ENCODE data around the gene PRUNE2.
A peak's percentile ranks its signal among the peaks of the same experiment; 100 is the strongest.

The PRUNE2 gene

GRCh38 chr9:76921165-76921564 lies 15.3 kb upstream of the PRUNE2 start:
- Histone ChIP-seq H3K4me3 (ENCODE audit: low read depth, low read length) (no peak overlapping the region), H3K9ac (ENCODE audit: low read depth, low read length) (no peak overlapping the region), H3K36me3 (ENCODE audit: control insufficient read depth, insufficient read depth, low read length) (no peaks in the 10 kb centered on the region), H3K4me1 (ENCODE audit: control insufficient read depth, insufficient read depth, low read length) (no peaks in the 10 kb centered on the region), H3K9me3 (ENCODE audit: control insufficient read depth, insufficient read depth, low read length) (no peaks in the 10 kb centered on the region), H3K27me3 (ENCODE audit: control insufficient read depth, insufficient read depth, low read length) (no peaks in the 10 kb centered on the region)

GRCh38 chr9:76917299-76917698 lies 11.4 kb upstream of the PRUNE2 start:
- Histone ChIP-seq H3K9me3 (ENCODE audit: control insufficient read depth, insufficient read depth, low read length) (no peaks in the 10 kb centered on the region), H3K9ac (ENCODE audit: low read depth, low read length) (no peak overlapping the region), H3K27me3 (ENCODE audit: control insufficient read depth, insufficient read depth, low read length) (no peaks in the 10 kb centered on the region), H3K4me3 (ENCODE audit: low read depth, low read length) (no peak overlapping the region), H3K4me1 (ENCODE audit: control insufficient read depth, insufficient read depth, low read length) (no peaks in the 10 kb centered on the region), H3K36me3 (ENCODE audit: control insufficient read depth, insufficient read depth, low read length) (no peaks in the 10 kb centered on the region)

DNA sequence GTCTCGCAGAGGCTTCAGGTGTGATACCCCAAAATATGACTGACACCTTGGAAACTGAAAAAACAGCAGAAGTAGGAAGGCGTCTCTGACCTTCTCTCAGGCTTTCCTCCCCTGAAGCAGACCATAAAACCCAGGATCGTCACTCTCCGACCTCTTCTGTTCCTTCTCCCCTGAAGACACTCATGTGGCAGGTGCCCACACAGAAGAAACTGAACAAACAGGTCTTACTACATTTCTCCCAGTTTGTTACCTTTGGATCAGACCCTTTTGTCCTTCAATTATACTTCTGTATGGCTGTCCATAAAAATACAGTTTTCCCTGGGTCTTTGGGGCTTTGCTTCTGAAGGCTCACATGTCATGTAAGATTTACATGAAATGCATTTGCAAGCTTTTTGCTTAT lies 10.3 kb upstream of the PRUNE2 start:
- no peak overlapping the region for H3K4me3 ChIP-seq (ENCODE audit: low read depth, low read length)
- no peaks in the 10 kb centered on the region for H3K36me3 ChIP-seq (ENCODE audit: control insufficient read depth, insufficient read depth, low read length)
- H3K9ac ChIP-seq (ENCODE audit: low read depth, low read length): no peak overlapping the region
- H3K9me3 ChIP-seq (ENCODE audit: control insufficient read depth, insufficient read depth, low read length): no peaks in the 10 kb centered on the region
- H3K27me3 ChIP-seq (ENCODE audit: control insufficient read depth, insufficient read depth, low read length): no peaks in the 10 kb centered on the region
- no peaks in the 10 kb centered on the region for H3K4me1 ChIP-seq (ENCODE audit: control insufficient read depth, insufficient read depth, low read length)

DNA sequence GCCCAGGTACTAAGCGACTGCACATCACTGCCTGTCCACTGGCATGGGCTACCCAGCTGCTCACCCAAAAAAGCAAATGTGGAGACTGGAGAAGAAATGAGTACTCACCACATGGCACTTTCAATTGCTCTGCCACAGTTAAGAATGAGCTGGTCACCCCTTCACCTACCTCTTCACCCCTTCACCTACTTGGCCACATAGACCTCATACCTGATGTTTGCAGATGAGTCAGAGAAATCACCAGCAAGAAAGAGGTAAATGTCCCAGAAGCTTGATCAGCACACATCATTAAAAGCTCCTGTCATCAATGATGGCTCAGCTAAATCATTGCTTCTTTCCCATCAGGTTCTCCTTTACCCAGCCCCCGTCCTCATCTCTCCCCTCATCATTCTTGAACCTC lies 7.6 kb upstream of the PRUNE2 start:
- Histone ChIP-seq H3K9me3 (ENCODE audit: control insufficient read depth, insufficient read depth, low read length) (no peaks in the 10 kb centered on the region), H3K4me3 (ENCODE audit: low read depth, low read length) (no peak overlapping the region), H3K9ac (ENCODE audit: low read depth, low read length) (no peak overlapping the region), H3K27me3 (ENCODE audit: control insufficient read depth, insufficient read depth, low read length) (no peaks in the 10 kb centered on the region), H3K36me3 (ENCODE audit: control insufficient read depth, insufficient read depth, low read length) (no peaks in the 10 kb centered on the region), H3K4me1 (ENCODE audit: control insufficient read depth, insufficient read depth, low read length) (no peaks in the 10 kb centered on the region)

DNA sequence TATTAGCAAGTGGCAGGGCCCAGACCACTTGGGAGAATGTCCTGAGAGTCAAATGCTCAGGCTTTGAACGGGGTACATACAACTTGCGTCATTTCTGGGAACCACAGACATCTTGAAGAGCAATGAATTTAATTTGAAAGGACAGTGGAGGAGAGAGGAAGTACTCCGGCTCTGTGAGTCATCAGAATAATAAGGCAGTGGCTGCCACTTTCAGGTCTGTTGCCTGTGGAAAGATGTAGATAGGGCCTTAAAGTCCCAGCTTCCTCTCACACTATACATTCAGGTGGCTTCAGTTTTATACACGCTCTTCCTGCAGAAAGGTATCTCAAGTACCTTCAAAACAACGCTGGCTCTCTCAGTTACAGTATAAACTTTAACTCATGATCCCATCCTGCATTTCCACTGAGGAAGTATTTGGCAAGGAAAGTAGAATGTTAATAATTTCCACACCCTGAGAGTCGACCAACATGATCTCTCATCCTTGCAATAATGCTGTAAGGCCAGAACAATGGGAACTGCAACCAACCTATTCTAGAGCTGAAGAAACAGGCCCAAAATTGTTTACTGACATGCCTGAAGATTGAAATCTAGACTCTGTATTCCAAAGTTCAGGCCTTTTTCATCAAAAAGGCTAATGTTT lies 6.8 kb upstream of the PRUNE2 start:
- Histone ChIP-seq H3K9me3 (ENCODE audit: control insufficient read depth, insufficient read depth, low read length) (no peaks in the 10 kb centered on the region), H3K4me3 (ENCODE audit: low read depth, low read length) (no peak overlapping the region), H3K36me3 (ENCODE audit: control insufficient read depth, insufficient read depth, low read length) (no peaks in the 10 kb centered on the region), H3K4me1 (ENCODE audit: control insufficient read depth, insufficient read depth, low read length) (no peaks in the 10 kb centered on the region), H3K27me3 (ENCODE audit: control insufficient read depth, insufficient read depth, low read length) (peaks cover 7% of the 10 kb centered on the region), H3K9ac (ENCODE audit: low read depth, low read length) (no peak overlapping the region)

- H3K4me1 ChIP-seq (ENCODE audit: control insufficient read depth, insufficient read depth, low read length): no peaks in the 10 kb centered on the region
- no peak overlapping the region for H3K4me3 ChIP-seq (ENCODE audit: low read depth, low read length)
- peaks cover 15% of the 10 kb centered on the region for H3K27me3 ChIP-seq (ENCODE audit: control insufficient read depth, insufficient read depth, low read length)
- H3K9ac ChIP-seq (ENCODE audit: low read depth, low read length): no peak overlapping the region
- H3K9me3 ChIP-seq (ENCODE audit: control insufficient read depth, insufficient read depth, low read length): no peaks in the 10 kb centered on the region
- H3K36me3 ChIP-seq (ENCODE audit: control insufficient read depth, insufficient read depth, low read length): no peaks in the 10 kb centered on the region
Measured at GRCh38 chr9:76911971-76912370, 6.1 kb upstream of the PRUNE2 start.

DNA sequence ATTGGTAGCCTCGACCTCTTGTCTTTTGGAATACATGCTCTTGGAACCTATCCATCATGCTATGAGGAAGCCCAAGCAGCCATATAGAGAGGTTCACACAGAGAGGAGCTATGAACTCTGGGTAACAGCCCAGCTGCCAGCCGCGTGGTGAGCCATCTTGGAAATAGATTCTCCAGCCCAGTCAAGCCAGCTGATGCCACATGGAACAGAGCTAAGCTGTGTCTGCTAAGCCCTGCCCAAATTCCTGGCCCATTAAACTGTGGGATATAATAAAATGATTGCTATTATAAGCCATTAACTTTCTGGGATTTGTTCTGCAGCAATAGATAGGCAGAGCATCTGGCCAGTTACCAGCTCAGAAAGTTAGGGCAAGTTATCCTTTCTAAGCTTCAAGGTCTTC lies 4.9 kb upstream of the PRUNE2 start:
- Histone ChIP-seq H3K9me3 (ENCODE audit: control insufficient read depth, insufficient read depth, low read length) (no peaks in the 10 kb centered on the region), H3K4me3 (ENCODE audit: low read depth, low read length) (no peak overlapping the region)

GRCh38 chr9:76906647-76906975 lies 697 bp upstream of the PRUNE2 start:
- Histone ChIP-seq H3K27me3 (ENCODE audit: control insufficient read depth, insufficient read depth, low read length) (peaks cover 34% of the 10 kb centered on the region), H3K36me3 (ENCODE audit: control insufficient read depth, insufficient read depth, low read length) (no peaks in the 10 kb centered on the region), H3K9me3 (ENCODE audit: control insufficient read depth, insufficient read depth, low read length) (no peaks in the 10 kb centered on the region), H3K9ac (ENCODE audit: low read depth, low read length) (no peak overlapping the region), H3K4me1 (ENCODE audit: control insufficient read depth, insufficient read depth, low read length) (no peaks in the 10 kb centered on the region), H3K4me3 (ENCODE audit: low read depth, low read length) (peak overlapping the region; percentile 67)

More for the DNA sequence above, 4.9 kb upstream of the PRUNE2 start:
- Histone ChIP-seq H3K27me3 (ENCODE audit: control insufficient read depth, insufficient read depth, low read length) (peaks cover 20% of the 10 kb centered on the region), H3K9ac (ENCODE audit: low read depth, low read length) (no peak overlapping the region), H3K36me3 (ENCODE audit: control insufficient read depth, insufficient read depth, low read length) (no peaks in the 10 kb centered on the region), H3K4me1 (ENCODE audit: control insufficient read depth, insufficient read depth, low read length) (no peaks in the 10 kb centered on the region)

DNA sequence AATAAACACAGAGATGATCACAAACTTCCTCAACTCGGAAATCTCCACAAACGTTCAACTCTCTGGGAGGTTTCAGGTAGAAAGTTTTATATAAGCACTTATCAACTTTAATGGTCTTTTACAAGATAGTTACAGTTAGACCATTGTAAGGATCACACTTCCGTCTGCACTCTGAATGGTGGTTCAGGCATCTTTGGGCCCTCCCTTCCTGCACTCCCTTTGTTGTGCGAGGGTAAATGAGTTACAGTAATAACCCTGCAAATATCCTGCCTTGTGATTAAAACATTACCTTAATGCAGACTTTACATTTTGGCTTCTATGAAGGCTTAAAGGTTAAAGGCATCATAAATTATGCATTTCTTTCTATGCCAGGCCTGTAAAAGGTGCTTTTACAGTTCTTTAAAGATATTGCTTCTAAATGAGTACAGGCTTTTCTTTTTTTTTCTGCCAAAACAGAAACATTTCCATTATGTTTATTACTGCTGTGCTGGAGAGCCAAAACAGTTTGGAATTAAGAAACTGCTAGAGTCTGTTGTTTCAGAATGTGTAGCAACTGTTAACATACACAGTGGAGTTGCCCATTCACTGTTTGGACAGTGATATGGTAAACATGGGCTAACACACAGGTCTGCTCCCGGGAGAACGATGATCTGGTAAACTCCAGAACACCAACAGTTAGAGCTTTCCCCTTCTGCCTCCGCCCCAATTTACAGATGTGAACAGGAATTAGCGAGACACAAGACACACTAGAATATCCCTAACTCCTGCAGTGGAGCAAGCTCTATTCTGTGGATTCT lies 1.1 kb downstream of the PRUNE2 start:
- H3K4me1 ChIP-seq (ENCODE audit: control insufficient read depth, insufficient read depth, low read length): no peaks in the 10 kb centered on the region
- H3K9me3 ChIP-seq (ENCODE audit: control insufficient read depth, insufficient read depth, low read length): no peaks in the 10 kb centered on the region
- no peaks in the 10 kb centered on the region for H3K36me3 ChIP-seq (ENCODE audit: control insufficient read depth, insufficient read depth, low read length)
- H3K27me3 ChIP-seq (ENCODE audit: control insufficient read depth, insufficient read depth, low read length): peaks cover 34% of the 10 kb centered on the region
- no peak overlapping the region for H3K9ac ChIP-seq (ENCODE audit: low read depth, low read length)
- peak overlapping the region; percentile 67 for H3K4me3 ChIP-seq (ENCODE audit: low read depth, low read length)

DNA sequence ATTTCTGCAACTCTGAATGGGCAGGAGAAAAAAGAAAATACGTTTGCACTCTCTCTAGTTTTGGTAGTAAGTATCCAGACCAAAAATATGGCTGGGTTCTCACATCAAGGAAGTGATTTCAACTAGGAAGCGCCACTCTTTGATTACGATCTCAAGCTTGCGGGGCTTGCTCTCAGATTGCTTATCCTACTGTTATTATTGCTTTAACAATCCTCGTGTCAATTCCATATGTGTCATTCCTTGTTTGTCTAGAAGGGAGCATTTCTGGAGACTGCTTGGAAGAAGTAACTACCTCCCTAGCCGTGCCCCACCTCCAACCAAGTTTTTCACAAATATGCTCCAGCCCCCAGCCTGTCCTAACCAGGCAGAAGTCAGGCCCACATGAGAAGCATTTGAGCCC lies 3.5 kb downstream of the PRUNE2 start:
- Histone ChIP-seq H3K9me3 (ENCODE audit: control insufficient read depth, insufficient read depth, low read length) (no peaks in the 10 kb centered on the region), H3K36me3 (ENCODE audit: control insufficient read depth, insufficient read depth, low read length) (no peaks in the 10 kb centered on the region), H3K4me3 (ENCODE audit: low read depth, low read length) (no peak overlapping the region), H3K4me1 (ENCODE audit: control insufficient read depth, insufficient read depth, low read length) (peaks cover 2% of the 10 kb centered on the region), H3K9ac (ENCODE audit: low read depth, low read length) (no peak overlapping the region), H3K27me3 (ENCODE audit: control insufficient read depth, insufficient read depth, low read length) (peaks cover 24% of the 10 kb centered on the region)

GRCh38 chr9:76901801-76902200 lies 4.1 kb downstream of the PRUNE2 start:
- Histone ChIP-seq H3K9ac (ENCODE audit: low read depth, low read length) (no peak overlapping the region), H3K27me3 (ENCODE audit: control insufficient read depth, insufficient read depth, low read length) (peaks cover 18% of the 10 kb centered on the region), H3K4me1 (ENCODE audit: control insufficient read depth, insufficient read depth, low read length) (peaks cover 2% of the 10 kb centered on the region), H3K9me3 (ENCODE audit: control insufficient read depth, insufficient read depth, low read length) (no peaks in the 10 kb centered on the region), H3K4me3 (ENCODE audit: low read depth, low read length) (no peak overlapping the region), H3K36me3 (ENCODE audit: control insufficient read depth, insufficient read depth, low read length) (no peaks in the 10 kb centered on the region)

- Histone ChIP-seq H3K36me3 (ENCODE audit: control insufficient read depth, insufficient read depth, low read length) (no peaks in the 10 kb centered on the region), H3K4me1 (ENCODE audit: control insufficient read depth, insufficient read depth, low read length) (peaks cover 2% of the 10 kb centered on the region), H3K27me3 (ENCODE audit: control insufficient read depth, insufficient read depth, low read length) (peaks cover 14% of the 10 kb centered on the region), H3K4me3 (ENCODE audit: low read depth, low read length) (no peak overlapping the region), H3K9ac (ENCODE audit: low read depth, low read length) (no peak overlapping the region), H3K9me3 (ENCODE audit: control insufficient read depth, insufficient read depth, low read length) (no peaks in the 10 kb centered on the region)
Measured at GRCh38 chr9:76900884-76901440, 5.0 kb downstream of the PRUNE2 start.
